Measurements from ENCODE around the gene ZFYVE28.

The ZFYVE28 gene

GRCh38 chr4:2299794-2300193 lies 118.7 kb downstream of the ZFYVE28 start:
- H4K20me1 ChIP-seq (ENCODE audit: low read depth, low read length): no peaks in the 10 kb centered on the region
- no peaks in the 10 kb centered on the region for H3K36me3 ChIP-seq (ENCODE audit: low read length)
- TF ChIP-seq EZH2phosphoT487 (conservative IDR thresholded peaks at IDR 0.05; ENCODE audit: low read length): no peak
- TF ChIP-seq CTCF (IDR thresholded peaks at IDR 0.05; ENCODE audit: insufficient read depth, low read length, poor library complexity, severe bottlenecking): no peak
- H3F3A ChIP-seq (ENCODE audit: insufficient read depth): no peaks in the 10 kb centered on the region
- no peak overlapping the region for H2AFZ ChIP-seq (ENCODE audit: low read depth, low read length, severe bottlenecking)
- H3K9me3 ChIP-seq (ENCODE audit: insufficient read depth, low read length): no peaks in the 10 kb centered on the region
- H3K79me2 ChIP-seq (ENCODE audit: insufficient read depth, low read length): no peaks in the 10 kb centered on the region
- no peaks in the 10 kb centered on the region for H3K27me3 ChIP-seq (ENCODE audit: low read length)
- no peak overlapping the region for H3K9ac ChIP-seq (ENCODE audit: low read length)
- H3K27ac ChIP-seq (ENCODE audit: low read depth, low read length): no peak overlapping the region
- H3K4me3 ChIP-seq (ENCODE audit: insufficient read depth, low read length, poor library complexity, severe bottlenecking): no peak overlapping the region
- no peaks in the 10 kb centered on the region for H3K9me2 ChIP-seq (replicated peaks; ENCODE audit: insufficient read depth, low read length)
- H3K4me2 ChIP-seq (ENCODE audit: low read depth, low read length, poor library complexity, severe bottlenecking): no peak overlapping the region

DNA sequence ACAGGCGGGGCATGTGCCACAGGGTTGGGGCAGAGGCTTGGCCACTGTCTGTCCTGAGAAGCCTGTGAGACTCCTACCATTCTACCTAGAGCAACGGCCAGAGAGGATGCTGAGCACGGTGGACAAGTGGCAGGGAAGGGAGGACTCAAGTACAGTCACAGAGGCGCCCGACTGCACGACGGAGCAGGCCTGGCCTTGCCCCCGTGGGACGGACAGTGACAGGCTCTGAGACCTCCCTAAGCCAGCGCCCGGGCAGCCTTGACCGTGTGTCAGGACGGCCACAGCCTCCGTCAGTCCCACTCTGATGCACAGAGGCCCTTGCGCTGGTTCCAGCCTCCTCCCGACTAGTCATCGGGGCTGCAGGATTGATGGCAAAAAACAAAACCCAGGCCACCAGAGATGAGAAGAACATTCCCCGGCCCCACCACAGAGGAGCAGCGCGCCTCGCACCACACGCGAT lies 119.9 kb downstream of the ZFYVE28 start:
- Histone ChIP-seq H2AFZ (ENCODE audit: low read depth, low read length, severe bottlenecking) (no peak overlapping the region), H3K9ac (ENCODE audit: low read length) (no peak overlapping the region), H3K27me3 (ENCODE audit: low read length) (no peaks in the 10 kb centered on the region), H3K27ac (ENCODE audit: low read depth, low read length) (no peak overlapping the region), H3K79me2 (ENCODE audit: insufficient read depth, low read length) (no peaks in the 10 kb centered on the region), H3K4me3 (ENCODE audit: insufficient read depth, low read length, poor library complexity, severe bottlenecking) (no peak overlapping the region), H3K9me2 (replicated peaks; ENCODE audit: insufficient read depth, low read length) (no peaks in the 10 kb centered on the region), H3K36me3 (ENCODE audit: low read length) (no peaks in the 10 kb centered on the region), H3K9me3 (ENCODE audit: insufficient read depth, low read length) (no peaks in the 10 kb centered on the region), H3F3A (ENCODE audit: insufficient read depth) (no peaks in the 10 kb centered on the region), H3K4me2 (ENCODE audit: low read depth, low read length, poor library complexity, severe bottlenecking) (no peak overlapping the region), H4K20me1 (ENCODE audit: low read depth, low read length) (no peaks in the 10 kb centered on the region)
- no peak for TF ChIP-seq CTCF (IDR thresholded peaks at IDR 0.05; ENCODE audit: insufficient read depth, low read length, poor library complexity, severe bottlenecking)
- no peak for TF ChIP-seq EZH2phosphoT487 (conservative IDR thresholded peaks at IDR 0.05; ENCODE audit: low read length)

GRCh38 chr4:2297606-2298531 lies 120.6 kb downstream of the ZFYVE28 start:
- TF ChIP-seq CTCF (IDR thresholded peaks at IDR 0.05; ENCODE audit: insufficient read depth, low read length, poor library complexity, severe bottlenecking) (no peak), EZH2phosphoT487 (conservative IDR thresholded peaks at IDR 0.05; ENCODE audit: low read length) (no peak)
- Histone ChIP-seq H3K4me2 (ENCODE audit: low read depth, low read length, poor library complexity, severe bottlenecking) (no peak overlapping the region), H3K27ac (ENCODE audit: low read depth, low read length) (no peak overlapping the region), H3K36me3 (ENCODE audit: low read length) (no peaks in the 10 kb centered on the region), H3K9me3 (ENCODE audit: insufficient read depth, low read length) (no peaks in the 10 kb centered on the region), H3F3A (ENCODE audit: insufficient read depth) (no peaks in the 10 kb centered on the region), H3K9ac (ENCODE audit: low read length) (no peak overlapping the region), H4K20me1 (ENCODE audit: low read depth, low read length) (no peaks in the 10 kb centered on the region), H2AFZ (ENCODE audit: low read depth, low read length, severe bottlenecking) (no peak overlapping the region), H3K79me2 (ENCODE audit: insufficient read depth, low read length) (no peaks in the 10 kb centered on the region), H3K9me2 (replicated peaks; ENCODE audit: insufficient read depth, low read length) (no peaks in the 10 kb centered on the region), H3K4me3 (ENCODE audit: insufficient read depth, low read length, poor library complexity, severe bottlenecking) (no peak overlapping the region), H3K27me3 (ENCODE audit: low read length) (no peaks in the 10 kb centered on the region)

All from SU-DHL-6 (cell line).